Urothelium cell line (cell line): ENCODE measurements around the gene GLYATL1B.

Experiments used
- DNase-seq: peaks from one replicate; pipeline ENCODE4 v3.0.0; 2011; ENCODE audit warnings: low spot score, mixed read lengths
- FAIRE-seq: peaks from 2 replicates; lab custom pipeline; 2011; peaks lifted over from hg19 to GRCh38; lab: Jason Lieb, UNC

GLYATL1B gene

DNA sequence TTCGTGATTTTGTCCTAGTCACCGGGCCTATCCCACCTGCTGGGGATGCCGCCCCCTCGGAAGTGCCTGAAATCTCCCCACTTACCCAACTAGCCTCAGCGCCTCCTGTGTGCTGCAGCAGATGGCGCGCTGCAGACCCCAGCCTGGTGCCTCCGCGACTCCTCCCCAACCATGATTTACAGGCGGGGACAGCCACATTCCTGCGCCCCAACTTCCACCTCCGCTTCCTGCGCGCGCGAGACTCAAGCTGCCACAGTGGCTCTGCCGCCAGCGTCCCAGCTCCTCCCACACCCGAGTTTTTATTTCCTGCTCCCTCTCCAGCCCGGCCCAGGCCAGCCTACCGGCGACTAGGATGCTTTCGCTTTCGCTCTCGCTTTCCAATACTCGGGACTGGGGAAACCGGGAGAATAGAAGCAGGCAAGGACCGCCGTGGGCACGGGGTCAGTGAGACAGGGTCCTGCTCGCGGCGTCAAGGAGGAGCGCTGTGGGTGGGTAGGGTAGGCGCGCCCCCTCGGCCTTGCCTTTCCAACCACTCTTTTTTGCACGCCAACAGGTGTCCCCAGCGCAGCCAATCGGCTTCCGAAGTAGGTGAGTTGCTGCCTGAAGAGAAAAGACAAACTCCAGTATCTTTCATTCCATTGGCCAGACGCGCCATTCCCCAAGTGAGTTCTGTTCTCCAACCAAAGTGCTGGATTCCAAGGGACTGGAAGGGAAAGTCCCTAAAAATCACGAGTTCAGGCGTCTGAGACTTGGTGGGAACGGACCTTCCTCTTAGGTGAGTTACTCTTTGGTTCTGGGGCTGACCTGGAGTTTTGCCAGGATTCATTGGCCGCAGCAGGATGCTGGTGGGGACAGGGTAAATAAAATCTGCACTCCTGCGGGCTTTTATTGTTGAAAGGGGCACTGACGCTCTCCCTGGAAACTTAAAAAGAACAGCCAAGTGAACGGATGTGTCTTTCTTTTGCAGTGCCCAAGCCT lies 56.7 kb downstream of the GLYATL1B start, which contains the start of gene FAM111A:
TSS of gene FAM111A (plus strand) at position 327 of the 978 bp plus-strand sequence. CDS start 6,017 bp downstream, outside the sequence.
- DNase-seq = peak; percentile 82
- FAIRE-seq = peak; percentile 30

DNA sequence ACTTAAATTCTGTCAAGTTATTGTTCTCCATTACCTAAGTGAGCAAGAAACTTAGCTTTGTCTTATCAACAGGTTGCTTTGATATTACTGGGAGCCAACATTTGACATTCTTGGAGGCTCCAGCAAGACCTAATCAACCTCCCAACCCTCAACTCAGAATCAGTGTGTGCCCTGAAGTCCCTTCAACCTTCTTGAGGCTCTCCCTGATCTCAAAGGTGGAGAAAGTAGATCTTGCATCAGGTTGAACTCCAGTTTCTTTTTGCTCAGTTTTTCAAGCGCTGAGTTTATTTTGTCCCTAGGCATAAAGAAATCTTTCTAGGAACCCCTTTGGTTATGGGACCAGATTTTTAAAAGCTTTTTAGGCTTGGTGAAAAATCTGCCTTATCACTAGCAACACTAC lies 58.0 kb downstream of the GLYATL1B start:
- DNase-seq = no peak
- no peak for FAIRE-seq
